GM18870 (cell line): ENCODE data around the gene KANSL3.
"Not testable (repeated sequence)": the region's sequence is repeated elsewhere in the genome, so short reads cannot be mapped to it uniquely, and the experiment has no call there.

Experiments
- ATAC-seq: cut with Tn5 transposase; IDR thresholded peaks from one replicate; pipeline ENCODE4 v1.9.1; 2021; ENCODE audit warnings: moderate library complexity; ENCODE audit not compliant: unreplicated experiment

Gene KANSL3

DNA sequence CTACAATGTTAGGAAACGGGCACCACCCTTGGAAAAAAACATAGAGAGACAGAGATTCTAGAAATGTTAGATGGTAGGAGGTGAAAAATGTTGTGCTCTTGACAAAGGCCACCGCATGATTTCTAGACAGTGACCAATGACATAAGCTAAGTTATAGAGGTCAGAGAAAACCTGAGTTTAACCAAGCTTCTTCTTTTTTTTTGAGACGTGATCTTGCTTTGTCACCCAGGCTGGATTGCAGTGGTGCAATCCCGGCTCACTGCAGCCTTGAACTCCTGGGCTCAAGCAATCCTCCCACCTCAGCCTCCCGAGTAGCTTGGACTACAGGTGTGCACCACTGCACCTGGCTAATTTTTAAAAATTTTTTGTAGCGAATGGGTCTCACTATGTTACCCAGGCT, 17.4 kb upstream of the KANSL3 start:
- no peak for ATAC-seq

DNA sequence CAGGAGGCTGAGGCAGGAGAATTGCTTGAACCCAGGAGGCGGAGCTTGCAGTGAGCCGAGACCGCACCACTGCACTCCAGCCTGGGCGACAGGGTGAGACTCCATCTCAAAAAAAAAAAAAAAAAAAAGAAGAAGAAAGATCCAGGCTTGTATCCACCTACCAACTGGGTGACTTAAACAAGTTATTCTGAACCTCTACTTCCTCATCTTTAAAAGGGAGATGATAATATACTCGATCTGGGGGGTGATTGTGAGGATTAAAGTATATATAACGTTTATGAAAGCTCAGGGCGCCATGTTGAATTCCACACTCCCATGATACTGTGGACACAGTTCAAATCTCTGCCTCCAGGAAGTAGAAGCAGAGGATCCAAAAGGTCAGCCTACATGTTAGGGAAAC, 16.7 kb upstream of the KANSL3 start:
- ATAC-seq: not testable (repeated sequence)

DNA sequence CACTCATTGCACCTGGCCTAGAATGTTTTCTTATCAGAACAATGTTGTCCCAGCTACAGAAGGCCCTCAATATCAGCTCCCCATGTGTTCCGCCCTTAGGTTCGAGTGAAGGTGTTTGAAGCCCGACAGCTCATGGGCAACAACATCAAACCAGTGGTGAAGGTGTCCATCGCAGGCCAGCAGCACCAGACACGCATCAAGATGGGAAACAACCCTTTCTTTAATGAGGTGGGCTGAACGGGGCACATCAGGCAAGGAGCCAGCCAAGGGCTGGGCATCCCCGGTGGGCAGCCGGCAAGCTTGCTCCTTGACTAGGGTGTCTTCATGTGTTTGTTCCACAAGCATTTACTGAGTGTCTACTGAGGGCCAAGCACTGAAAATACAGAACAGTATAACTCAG, 13.7 kb upstream of the KANSL3 start:
- no peak for ATAC-seq

GRCh38 chr2:96649342-96649741, 11.2 kb upstream of the KANSL3 start:
- ATAC-seq: no peak

- ATAC-seq: no peak
These were observed 10.3 kb upstream of the KANSL3 start for GRCh38 chr2:96648306-96648930.

GRCh38 chr2:96647681-96648080, 9.6 kb upstream of the KANSL3 start:
- ATAC-seq: no peak

DNA sequence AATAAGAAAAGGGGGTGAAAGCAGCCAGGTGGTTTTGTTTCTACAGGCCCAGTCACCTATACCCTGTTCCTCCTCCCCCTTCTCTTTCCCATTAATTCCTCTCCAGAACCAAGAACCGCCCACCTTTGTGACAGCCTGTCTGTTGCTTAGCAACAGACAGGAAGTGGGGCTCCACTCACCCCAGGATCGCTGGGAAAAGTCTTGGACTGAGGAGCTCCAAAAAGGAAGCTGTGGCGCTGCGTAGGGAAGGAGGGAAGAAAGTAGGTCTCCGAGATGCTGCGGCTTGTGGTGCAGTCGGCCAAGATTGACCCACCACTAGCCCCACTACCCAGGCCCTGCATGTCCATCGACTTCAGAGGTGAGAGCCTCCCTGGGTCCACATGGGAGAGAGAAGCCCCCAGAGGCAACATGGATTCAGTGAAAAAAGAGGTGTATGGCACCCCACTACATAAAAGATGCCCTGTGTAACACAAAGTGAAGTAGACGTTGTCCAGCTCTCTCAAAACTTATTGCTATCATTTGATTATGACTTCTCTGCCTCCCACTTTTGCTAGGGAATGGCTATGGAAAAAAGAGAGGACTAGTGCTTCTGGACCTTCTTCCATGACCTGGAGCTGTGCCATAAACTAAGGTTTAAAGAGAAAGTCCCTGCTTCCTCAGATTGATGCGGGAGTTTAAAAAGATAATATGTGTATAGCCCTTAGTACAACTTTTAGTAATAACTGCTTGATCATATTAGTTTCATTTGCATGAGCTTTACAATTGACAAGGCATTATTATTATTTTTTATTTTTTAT, 4.7 kb upstream of the KANSL3 start, which contains the start of gene FER1L5:
Gene FER1L5, plus strand, starts transcription at position 201 of the 797 bp plus-strand sequence. Its CDS starts 73 bp downstream, at position 274.
- no peak for ATAC-seq

- ATAC-seq: no peak
These were observed 548 bp downstream of the KANSL3 start for GRCh38 chr2:96637385-96638143.

- no peak for ATAC-seq
These were observed 1.5 kb downstream of the KANSL3 start for GRCh38 chr2:96636551-96637171.

DNA sequence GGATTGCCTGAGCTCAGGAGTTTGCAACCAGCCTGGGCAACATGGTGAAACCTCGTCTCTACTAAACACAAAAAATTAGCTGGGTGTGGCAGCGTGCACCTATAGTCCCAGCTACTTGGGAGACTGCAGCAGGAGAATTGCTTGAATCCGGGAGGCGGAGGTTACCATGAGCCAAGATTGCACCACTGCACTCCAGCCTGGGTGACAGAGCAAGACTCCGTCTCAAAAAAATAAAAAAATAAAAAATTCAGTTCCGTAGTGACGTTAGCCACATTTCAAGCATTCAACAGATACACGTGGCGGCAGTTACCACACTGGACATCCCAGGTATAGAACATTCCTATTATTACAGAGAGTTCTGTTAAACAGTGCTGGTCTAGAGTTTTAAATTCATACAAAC, 4.5 kb downstream of the KANSL3 start:
- ATAC-seq: no peak

- no peak for ATAC-seq
These were observed 6.2 kb downstream of the KANSL3 start for GRCh38 chr2:96631804-96632435.

GRCh38 chr2:96626553-96626942, 11.6 kb downstream of the KANSL3 start:
- no peak for ATAC-seq

DNA sequence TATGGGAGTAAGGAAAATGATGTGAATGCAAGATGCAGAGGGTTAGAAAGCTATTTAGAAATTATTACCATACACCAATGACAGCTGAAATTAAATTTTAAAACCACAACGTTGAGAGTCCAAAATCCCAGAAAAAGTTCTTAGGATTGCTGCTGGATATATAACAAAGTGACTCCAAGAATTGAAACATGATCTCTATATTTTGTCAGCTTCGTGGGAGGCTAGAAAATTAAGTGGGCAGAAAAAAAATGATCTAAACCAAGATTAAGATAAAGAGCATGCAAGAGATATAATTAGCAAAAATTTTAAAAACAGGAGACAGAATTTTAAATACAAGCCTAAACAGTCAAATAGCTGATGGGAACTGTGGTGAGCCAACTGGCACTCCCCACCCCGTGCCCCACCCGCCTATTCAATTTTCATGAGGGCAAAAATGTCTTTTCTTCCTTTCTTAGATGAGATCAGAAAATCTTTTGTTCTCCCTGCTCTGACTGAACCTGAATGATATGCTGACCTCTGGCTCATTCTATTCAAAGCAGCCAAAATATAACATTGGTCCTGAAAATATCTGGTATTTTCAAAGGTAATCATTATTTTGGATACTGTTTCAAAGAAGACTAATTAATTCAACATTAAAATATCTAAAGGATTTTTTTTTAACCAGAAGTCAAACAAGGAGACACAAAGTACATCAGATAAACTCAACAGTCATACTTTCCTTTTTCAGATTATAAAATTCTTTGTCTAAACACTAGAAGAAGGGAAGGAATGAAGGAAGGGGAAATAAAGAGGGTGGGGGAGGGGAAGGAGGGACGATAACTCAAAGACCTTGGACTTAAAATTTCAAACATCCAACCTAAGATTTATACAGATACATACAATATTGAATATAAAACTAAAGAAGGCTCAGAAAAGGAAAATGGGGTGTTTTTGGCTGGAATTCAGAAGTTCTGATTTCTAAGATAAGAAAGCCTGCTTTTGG, 12.2 kb downstream of the KANSL3 start:
- ATAC-seq: no peak

DNA sequence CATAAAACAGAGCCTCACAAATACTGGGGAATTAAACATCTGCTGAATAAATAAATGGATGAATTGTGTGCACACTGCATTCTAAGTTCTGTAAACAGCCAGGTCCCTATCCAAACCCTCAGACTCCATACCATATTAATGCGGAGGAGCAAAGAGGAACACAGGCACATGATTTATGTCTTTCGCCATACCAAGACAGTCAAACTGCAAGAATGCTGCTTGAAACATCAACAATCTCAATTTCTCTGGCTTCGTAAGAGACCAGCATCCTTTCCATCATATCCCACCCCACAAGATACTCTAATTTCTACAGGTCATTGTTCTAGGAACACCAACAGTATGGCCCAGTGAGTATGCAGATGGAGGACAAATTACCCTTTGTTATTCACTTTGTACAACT, 15.0 kb downstream of the KANSL3 start:
- ATAC-seq: no peak

- no peak for ATAC-seq
These were observed 15.6 kb downstream of the KANSL3 start for GRCh38 chr2:96622544-96622943.

DNA sequence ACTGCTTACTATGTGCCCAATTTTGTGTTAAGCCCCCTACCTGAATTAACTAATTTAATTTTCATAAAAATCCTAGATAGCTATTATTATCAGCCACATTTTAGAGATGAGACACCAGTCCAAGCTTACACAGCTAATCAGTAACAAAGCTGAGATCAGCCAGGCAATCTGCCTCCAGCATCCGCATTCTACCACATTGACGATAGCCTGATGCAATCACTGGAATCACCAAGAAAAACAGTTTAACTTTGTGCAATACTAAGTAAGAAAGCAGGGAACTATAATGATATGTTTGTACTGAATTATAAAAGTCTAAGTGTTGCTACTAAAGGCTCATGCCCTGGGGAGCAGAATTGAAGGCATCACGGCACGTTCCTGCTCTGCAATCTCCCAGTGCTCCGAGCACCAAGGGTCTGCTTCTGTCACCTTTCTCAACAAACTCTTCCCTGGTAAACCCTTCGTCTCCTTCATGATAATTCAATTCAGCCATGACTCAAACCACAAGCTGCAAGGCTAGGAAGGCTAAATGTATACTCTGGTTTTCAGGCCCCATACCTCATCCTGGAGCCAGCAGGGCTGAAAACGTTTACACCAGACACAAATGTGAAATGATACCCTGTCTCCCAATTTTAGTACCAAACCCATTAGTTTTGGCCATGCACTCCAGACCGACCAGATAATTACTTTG, 19.4 kb downstream of the KANSL3 start:
- ATAC-seq: no peak

GRCh38 chr2:96617012-96617411, 21.1 kb downstream of the KANSL3 start:
- no peak for ATAC-seq

DNA sequence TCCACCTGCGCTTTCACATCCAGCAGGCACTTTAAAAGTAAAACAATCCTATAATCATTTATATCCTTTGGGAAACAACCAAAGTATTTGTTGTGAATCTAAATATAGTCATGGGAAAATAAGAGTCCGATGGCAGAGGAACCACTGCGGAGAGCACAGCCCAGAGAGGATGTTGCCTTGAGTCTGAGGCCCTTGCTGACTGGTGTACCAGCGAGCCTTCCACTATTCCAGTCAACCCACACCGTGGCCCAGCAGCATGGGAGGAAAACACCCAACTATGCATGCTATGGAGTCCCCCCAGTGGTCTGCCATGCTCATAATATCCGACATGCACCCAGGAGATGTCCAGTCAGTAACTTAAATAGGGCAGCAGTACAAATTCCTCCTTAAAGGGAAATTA, 21.6 kb downstream of the KANSL3 start:
- no peak for ATAC-seq

DNA sequence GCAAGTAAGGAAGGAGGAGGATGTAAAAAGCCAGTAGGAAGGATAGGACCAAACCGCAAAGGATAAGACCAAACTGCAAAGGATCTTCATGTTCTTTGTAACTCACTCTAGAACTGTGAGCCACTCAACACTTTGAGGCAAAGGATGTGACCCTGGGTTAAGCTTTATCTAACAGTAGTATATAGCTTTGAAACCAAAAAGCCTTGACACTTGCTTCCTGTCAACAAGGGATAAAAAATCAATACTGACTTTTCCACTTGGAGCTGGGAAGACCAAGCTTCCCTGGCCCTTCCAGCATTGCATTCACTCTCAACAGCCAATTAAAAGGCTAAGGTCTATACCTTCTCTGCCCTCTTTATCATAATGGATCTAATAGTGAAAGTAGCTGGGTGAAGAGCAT, 22.0 kb downstream of the KANSL3 start:
- no peak for ATAC-seq
